Thymus (tissue), 11 donors: ENCODE results near the gene CDON. TPM values are rescaled to one million over a fixed set of nuclear protein-coding genes. Genes with fewer than 3 reads are reported as not detected.

ENCODE experiments used
- DNase-seq, 9 donors: peaks; one replicate each; pipeline ENCODE4 v3.0.0-alpha.2; 2013; ENCODE audit warnings: low spot score in 9 of 9, low read depth in 6 of 9, missing footprints in 1 of 9
- H3K27ac ChIP-seq, 2 donors: one replicate each; pipeline ENCODE4 v1.5.1; 2013; ENCODE audit warnings: control low read depth in 1 of 2, low read depth in 1 of 2, low read length in 1 of 2, mild to moderate bottlenecking in 1 of 2, moderate library complexity in 1 of 2
- H3K27me3 ChIP-seq, 2 donors: one replicate each; pipeline ENCODE4 v1.5.1; 2013; ENCODE audit warnings: low read length in 1 of 2; ENCODE audit not compliant: control insufficient read depth in 2 of 2, insufficient read depth in 1 of 2
- H3K36me3 ChIP-seq, 2 donors: one replicate each; pipeline ENCODE4 v1.5.1; 2013; ENCODE audit warnings: low read length in 1 of 2, mild to moderate bottlenecking in 1 of 2, moderate library complexity in 1 of 2; ENCODE audit not compliant: control insufficient read depth in 2 of 2, insufficient read depth in 2 of 2
- H3K4me1 ChIP-seq, 2 donors: one replicate each; pipeline ENCODE4 v1.5.1; 2013; ENCODE audit warnings: low read length in 2 of 2; ENCODE audit not compliant: control insufficient read depth in 2 of 2, insufficient read depth in 2 of 2
- H3K4me3 ChIP-seq, 2 donors: one replicate each; pipeline ENCODE4 v1.5.1; 2013; ENCODE audit warnings: low read length in 2 of 2, control low read depth in 1 of 2, mild to moderate bottlenecking in 1 of 2
- H3K9me3 ChIP-seq, 2 donors: one replicate each; pipeline ENCODE4 v1.5.1; 2013; ENCODE audit warnings: low read length in 1 of 2, mild to moderate bottlenecking in 1 of 2; ENCODE audit not compliant: control insufficient read depth in 2 of 2, insufficient read depth in 1 of 2
- WGBS: extraction: QIAGEN DNeasy Blood & Tissue Kit; methylation state at CpG from one replicate; pipeline ENCODE4 v1.1.7; 2013; 5-methylcytosine and 5-hydroxymethylcytosine counted together
- polyA plus RNA-seq: library from polyadenylated mRNA; stranded (reverse); fragments of 200-250 nt; gene quantifications from one replicate; pipeline ENCODE4 v1.2.3, GENCODE V29; 2013
- total RNA-seq: library from RNA; stranded (reverse); fragments of 120-200 nt; gene quantifications from one replicate; pipeline ENCODE4 v1.2.4, GENCODE V29; 2013
- donor health status: healthy.

Gene CDON
- total and polyA plus RNA-seq, 2 donors: 1.4 to 3.9 TPM

GRCh38 chr11:125952973-125953372 lies 109.7 kb downstream of the CDON start:
- no peak overlapping the region for H3K27ac ChIP-seq
- no peak for DNase-seq

GRCh38 chr11:125952559-125952958 lies 110.1 kb downstream of the CDON start:
- no peak for DNase-seq
- 43% methylated on average over 2 of the region's 2 CpGs for WGBS
- no peak overlapping the region for H3K27ac ChIP-seq

More at GRCh38 chr11:125952973-125953372, 109.7 kb downstream of the CDON start:
- no peaks in the 10 kb centered on the region for H3K36me3 ChIP-seq
- H3K27me3 ChIP-seq: no peaks in the 10 kb centered on the region
- no peaks in the 10 kb centered on the region for H3K9me3 ChIP-seq
- WGBS: 72% methylated on average over 7 of the region's 7 CpGs
- no peak overlapping the region for H3K4me3 ChIP-seq
- H3K4me1 ChIP-seq: peaks cover 0 to 25% of the 10 kb centered on the region in 2 donors

GRCh38 chr11:125951731-125952130 lies 110.9 kb downstream of the CDON start:
- H3K4me3 ChIP-seq: no peak overlapping the region
- H3K27ac ChIP-seq: no peak overlapping the region
- no peaks in the 10 kb centered on the region for H3K9me3 ChIP-seq
- 84% methylated on average over 11 of the region's 11 CpGs for WGBS
- no peaks in the 10 kb centered on the region for H3K36me3 ChIP-seq
- peaks cover 0 to 26% of the 10 kb centered on the region in 2 donors for H3K4me1 ChIP-seq
- no peaks in the 10 kb centered on the region for H3K27me3 ChIP-seq
- DNase-seq: no peak

More at GRCh38 chr11:125952559-125952958, 110.1 kb downstream of the CDON start:
- Histone ChIP-seq H3K27me3 (no peaks in the 10 kb centered on the region), H3K36me3 (no peaks in the 10 kb centered on the region), H3K9me3 (no peaks in the 10 kb centered on the region), H3K4me1 (peaks cover 0 to 26% of the 10 kb centered on the region in 2 donors), H3K4me3 (no peak overlapping the region)

- H3K9me3 ChIP-seq: no peaks in the 10 kb centered on the region
- no peak overlapping the region for H3K27ac ChIP-seq
- no peak overlapping the region for H3K4me3 ChIP-seq
- DNase-seq: no peak
- peaks cover 0 to 19% of the 10 kb centered on the region in 2 donors for H3K4me1 ChIP-seq
- H3K27me3 ChIP-seq: no peaks in the 10 kb centered on the region
- 91% methylated on average over 15 of the region's 15 CpGs for WGBS
- H3K36me3 ChIP-seq: no peaks in the 10 kb centered on the region
Measured at GRCh38 chr11:125950696-125951651, 111.7 kb downstream of the CDON start.

GRCh38 chr11:125950178-125950490 lies 112.5 kb downstream of the CDON start:
- DNase-seq: no peak
- no peaks in the 10 kb centered on the region for H3K36me3 ChIP-seq
- H3K27ac ChIP-seq: no peak overlapping the region
- H3K9me3 ChIP-seq: no peaks in the 10 kb centered on the region
- H3K4me1 ChIP-seq: peaks cover 0 to 14% of the 10 kb centered on the region in 2 donors
- no peaks in the 10 kb centered on the region for H3K27me3 ChIP-seq
- WGBS: 97% methylated on average over 11 of the region's 11 CpGs
- H3K4me3 ChIP-seq: no peak overlapping the region

- Histone ChIP-seq H3K27ac (no peak overlapping the region), H3K4me3 (no peak overlapping the region), H3K4me1 (peaks cover 0 to 14% of the 10 kb centered on the region in 2 donors), H3K9me3 (no peaks in the 10 kb centered on the region), H3K36me3 (no peaks in the 10 kb centered on the region), H3K27me3 (no peaks in the 10 kb centered on the region)
- 97% methylated on average over 22 of the region's 22 CpGs for WGBS
- DNase-seq: no peak
Measured at GRCh38 chr11:125949271-125950177, 113.1 kb downstream of the CDON start.

GRCh38 chr11:125948278-125949051 lies 114.2 kb downstream of the CDON start:
- Histone ChIP-seq H3K4me3 (no peak overlapping the region), H3K27ac (no peak overlapping the region), H3K9me3 (no peaks in the 10 kb centered on the region), H3K36me3 (no peaks in the 10 kb centered on the region), H3K4me1 (peaks cover 0 to 14% of the 10 kb centered on the region in 2 donors), H3K27me3 (no peaks in the 10 kb centered on the region)
- WGBS: 95% methylated on average over 23 of the region's 23 CpGs
- no peak for DNase-seq

- WGBS: 85% methylated on average over 24 of the region's 24 CpGs
- Histone ChIP-seq H3K4me3 (no peak overlapping the region), H3K36me3 (no peaks in the 10 kb centered on the region), H3K9me3 (no peaks in the 10 kb centered on the region), H3K27me3 (no peaks in the 10 kb centered on the region), H3K4me1 (peaks cover 0 to 14% of the 10 kb centered on the region in 2 donors), H3K27ac (no peak overlapping the region)
- no peak for DNase-seq
Measured at GRCh38 chr11:125947419-125948277, 115.0 kb downstream of the CDON start.
